Heart left ventricle (tissue), 13 donors: ENCODE results near the gene LY6G5C.

Experiments used
- CTCF ChIP-seq, 12 donors: fragments of 200-600 bp; sonication (generic) in 4 of 12; IDR thresholded peaks; one replicate each; pipeline versions ENCODE4 v1.5.0 to v1.8.0; 2018 to 2022; ENCODE audit warnings: antibody characterized with exemption in 12 of 12, mild to moderate bottlenecking in 5 of 12
- POLR2A ChIP-seq, 2 donors: fragments of 450-650 bp; IDR thresholded peaks; one replicate each; pipeline ENCODE4 v1.6.1; 2017; ENCODE audit warnings: antibody characterized with exemption in 2 of 2, mild to moderate bottlenecking in 2 of 2, moderate library complexity in 2 of 2
- donor health status: ischemic (EF 13 %, LVEDD 7.1; RV severe dilation, severe dysfunction).
- donor health status: DM: no; HTN: yes; CAD: no.
- donor health status: DM: no; HTN: no; CAD: no.
- donor health status: ischemic (EF 25% LVEDD 6.9; RV normal size, moderate dysfunction).
- donor health status: ischemic (EF 25% LVEDD 5.7; RV mildly dilated, moderate dysfunction).
- donor health status: ischemic (EF 35%, LVEDD 5.7; RV mildly dilated, moderate dysfunction).
- donor health status: nonischemic (EF 11% LVEDD 7.7; RV severe dilation, severe dysfunction).
- donor health status: DM: yes; HTN: yes; CAD: no.
- donor health status: PGD.
- donor health status: ischemic (EF 29% LVEDD 5.4; RV normal size, mild dysfunction).
- donor health status: nonischemic (EF 23%, LVEDD 6.1; RV moderate dilation, normal function).

- no peak for TF ChIP-seq CTCF (IDR thresholded peaks at IDR 0.05)
- no peak for TF ChIP-seq POLR2A (IDR thresholded peaks at IDR 0.05)
Observed at GRCh38 chr6:31692353-31692752, 11.5 kb upstream of the LY6G5C start.
